GM18508 (cell line): ENCODE data around the gene C2orf74.
"Not testable (repeated sequence)": the region's sequence is repeated elsewhere in the genome, so short reads cannot be mapped to it uniquely, and the experiment has no call there.

Experiments
- ATAC-seq: cut with Tn5 transposase; IDR thresholded peaks from one replicate; pipeline ENCODE4 v1.9.1; 2021; ENCODE audit warnings: moderate number of reproducible peaks; ENCODE audit not compliant: insufficient read depth, unreplicated experiment

Gene C2orf74

DNA sequence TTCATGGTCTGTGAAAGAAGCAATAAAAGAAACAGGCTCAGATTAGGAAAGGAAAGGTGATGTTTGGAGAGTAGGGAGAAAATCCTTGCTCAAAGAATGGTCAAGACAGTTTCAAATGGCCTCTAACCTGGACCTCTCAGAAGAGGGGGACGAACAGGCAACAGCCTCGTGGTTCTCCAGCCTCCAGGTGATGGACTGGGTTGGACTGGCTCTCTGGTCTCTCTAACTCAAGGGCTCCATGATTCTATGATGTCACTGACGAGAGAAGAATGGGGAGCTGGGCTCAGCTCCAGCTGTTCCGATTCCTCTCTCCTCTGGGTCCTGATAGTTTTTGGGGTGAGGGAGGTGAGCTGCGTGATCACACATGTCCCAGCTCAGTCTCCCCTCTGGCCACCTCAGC is at the start of gene C2orf74:
Gene C2orf74 (plus strand): TSS at position 301 of the 400 bp plus-strand sequence. CDS start 327 bp downstream, outside the sequence.
- no peak for ATAC-seq

DNA sequence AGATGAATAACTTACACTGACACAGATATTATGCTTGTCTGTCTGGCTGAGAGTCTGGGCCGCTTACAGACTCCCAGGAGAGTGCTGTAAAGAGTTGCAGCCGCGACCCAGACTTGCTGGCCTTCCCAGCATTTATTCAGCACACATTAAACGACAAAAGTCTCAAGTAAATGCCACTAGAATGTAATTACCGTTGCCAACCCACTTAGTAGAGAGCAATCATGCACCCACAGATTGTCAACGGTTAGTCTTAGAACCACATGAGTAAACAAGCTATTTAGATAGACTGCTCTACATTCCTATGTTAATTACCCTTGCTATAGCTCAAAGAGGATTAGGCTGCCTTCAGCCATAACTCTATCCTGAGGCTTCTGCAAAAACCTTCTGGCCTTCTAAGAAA is 47.8 kb upstream of the C2orf74 start:
- no peak for ATAC-seq

- ATAC-seq: no peak
These were observed 45.7 kb upstream of the C2orf74 start for GRCh38 chr2:61116302-61116701.

GRCh38 chr2:61117534-61117933 is 44.5 kb upstream of the C2orf74 start:
- ATAC-seq: no peak

DNA sequence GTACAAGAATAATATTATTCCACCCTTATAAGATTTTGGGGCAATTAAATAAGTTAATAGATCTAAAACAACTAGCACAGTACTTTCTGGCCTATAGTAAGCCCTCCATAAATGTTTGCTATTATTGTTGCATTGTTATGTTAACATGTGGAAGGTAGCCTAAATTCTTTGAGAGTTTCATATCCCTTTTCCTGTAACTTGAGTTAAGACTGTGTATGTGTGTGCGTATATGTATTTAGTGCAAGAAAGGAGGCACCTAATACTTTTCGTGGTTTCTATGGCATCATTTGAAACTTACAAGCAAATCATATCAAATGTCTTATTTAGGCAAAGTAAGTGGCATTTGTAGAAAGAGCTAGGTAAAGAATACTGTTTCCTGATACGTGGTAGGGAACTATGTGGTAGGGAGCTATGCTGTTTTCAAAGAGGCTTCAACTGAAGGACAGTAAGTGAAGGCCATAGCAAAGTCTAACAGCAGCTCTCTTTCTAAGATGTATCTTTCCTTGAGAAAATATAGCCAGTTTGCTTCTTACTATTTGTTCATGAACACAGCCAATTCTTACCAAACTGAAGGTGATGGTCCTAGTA is 36.8 kb upstream of the C2orf74 start:
- ATAC-seq: no peak

- no peak for ATAC-seq
These were observed 36.2 kb upstream of the C2orf74 start for GRCh38 chr2:61125798-61126197.

DNA sequence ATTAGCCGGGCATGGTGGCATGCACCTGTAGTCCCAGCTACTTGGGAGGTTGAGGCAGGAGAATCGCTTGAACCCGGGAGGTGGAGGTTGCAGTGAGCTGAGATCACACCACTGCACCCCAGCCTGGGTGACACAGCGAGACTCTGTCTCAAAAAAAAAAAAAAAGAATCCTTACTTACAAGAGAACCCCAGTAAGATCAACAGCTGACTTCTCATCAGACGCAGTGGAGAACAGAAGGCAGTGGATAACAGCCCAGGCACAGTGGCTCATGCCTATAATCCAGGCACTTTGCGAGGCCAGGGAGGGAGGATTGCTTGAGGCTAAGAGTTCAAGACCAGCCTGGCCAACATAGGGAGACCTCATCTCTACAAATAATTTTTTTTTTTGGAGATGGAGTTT is 33.9 kb upstream of the C2orf74 start:
- not testable (repeated sequence) for ATAC-seq

- no peak for ATAC-seq
These were observed 27.8 kb upstream of the C2orf74 start for GRCh38 chr2:61134141-61134540.

DNA sequence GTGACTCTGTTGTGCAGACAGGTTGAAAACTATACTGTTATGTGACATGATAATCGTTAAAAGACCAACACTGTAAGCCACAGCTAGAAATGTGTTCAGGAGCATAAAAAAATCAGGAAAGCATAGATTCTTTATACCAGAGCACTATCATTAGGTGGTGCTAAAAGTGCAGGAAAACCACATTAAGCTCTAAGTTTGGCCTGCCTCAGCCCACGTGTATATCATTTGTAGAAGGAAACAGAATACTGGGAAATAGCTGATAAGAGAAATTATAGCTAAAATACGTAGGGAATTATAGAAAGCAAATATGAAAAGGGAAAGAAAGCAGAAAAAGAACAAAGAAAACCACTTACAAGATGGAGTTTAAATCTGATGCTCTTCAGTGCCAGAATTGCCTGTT is 26.5 kb upstream of the C2orf74 start:
- ATAC-seq: no peak

GRCh38 chr2:61138859-61139258 is 23.1 kb upstream of the C2orf74 start:
- no peak for ATAC-seq

DNA sequence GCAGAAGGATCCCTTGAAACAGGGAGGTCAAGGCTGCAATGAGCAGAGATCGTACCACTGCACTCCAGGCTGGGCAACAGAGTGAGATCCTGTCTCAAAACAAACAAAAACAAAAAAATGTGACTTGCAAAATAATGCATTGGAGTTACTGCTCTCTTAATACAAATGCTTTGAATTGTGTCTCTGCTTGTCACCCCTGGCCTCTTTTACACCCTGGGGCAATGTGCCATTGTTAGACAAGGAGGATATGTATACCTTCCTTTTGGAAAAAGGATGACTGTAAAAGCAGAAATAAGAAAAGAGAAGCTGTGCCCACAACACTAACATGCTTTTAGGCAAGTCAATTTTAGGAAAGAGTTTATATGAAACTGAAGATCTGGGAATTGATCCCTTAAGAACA is 20.8 kb upstream of the C2orf74 start:
- no peak for ATAC-seq

GRCh38 chr2:61144697-61145268 is 17.2 kb upstream of the C2orf74 start:
- ATAC-seq: peak; percentile 78

DNA sequence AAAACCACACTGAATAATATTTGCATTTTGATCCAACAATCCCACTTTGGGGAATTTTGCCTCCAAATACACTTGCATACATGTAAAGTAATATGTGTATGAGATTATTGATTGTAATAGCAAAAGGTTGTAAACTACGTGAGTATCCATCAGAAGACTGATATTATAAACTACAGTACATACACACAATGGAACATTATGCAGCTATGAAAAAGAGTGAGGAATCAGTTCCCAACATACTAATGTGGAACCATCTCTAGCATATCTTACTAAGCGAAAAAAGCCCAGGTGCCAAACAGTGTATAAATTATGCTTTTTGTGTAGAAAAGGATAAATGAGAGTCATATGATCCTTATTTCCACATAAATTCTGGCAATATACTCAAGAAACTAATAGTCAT is 16.0 kb upstream of the C2orf74 start:
- ATAC-seq: no peak

DNA sequence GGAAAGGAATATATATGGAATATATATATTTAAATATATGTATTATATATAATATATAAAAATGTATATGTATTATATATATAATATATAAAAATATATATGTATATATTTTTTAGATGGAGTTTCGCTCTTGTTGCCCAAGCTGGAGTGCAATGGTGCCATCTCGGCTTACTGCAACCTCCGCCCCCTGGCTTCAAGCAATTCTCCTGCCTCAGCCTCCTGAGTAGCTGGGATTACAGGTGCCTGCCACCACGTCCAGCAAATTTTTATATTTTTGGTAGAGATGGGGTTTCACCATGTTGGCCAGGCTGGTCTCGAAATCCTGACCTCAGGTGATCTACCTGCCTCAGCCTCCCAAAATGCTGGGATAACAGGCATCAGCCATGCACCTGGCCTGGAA is 13.9 kb upstream of the C2orf74 start:
- not testable (repeated sequence) for ATAC-seq

DNA sequence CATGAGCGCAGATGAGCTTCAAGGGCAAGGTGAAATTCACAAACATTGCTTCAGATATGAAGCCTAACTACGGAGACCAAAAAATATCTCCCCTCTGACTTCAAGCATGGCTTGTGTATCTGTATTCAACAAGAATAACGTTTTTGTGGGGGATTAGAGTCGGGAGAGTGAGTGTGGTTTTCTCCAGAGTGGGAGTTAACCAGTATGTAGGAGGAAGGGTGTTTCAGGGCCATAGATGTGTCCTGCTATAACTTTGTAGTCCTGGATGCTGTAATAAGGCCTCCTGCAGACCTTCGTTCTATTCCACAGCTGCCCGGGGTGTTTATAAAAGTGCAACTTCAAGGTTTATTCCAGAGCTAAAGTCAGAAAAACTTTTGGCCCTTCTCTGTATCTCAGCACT is 12.9 kb upstream of the C2orf74 start:
- ATAC-seq: no peak

DNA sequence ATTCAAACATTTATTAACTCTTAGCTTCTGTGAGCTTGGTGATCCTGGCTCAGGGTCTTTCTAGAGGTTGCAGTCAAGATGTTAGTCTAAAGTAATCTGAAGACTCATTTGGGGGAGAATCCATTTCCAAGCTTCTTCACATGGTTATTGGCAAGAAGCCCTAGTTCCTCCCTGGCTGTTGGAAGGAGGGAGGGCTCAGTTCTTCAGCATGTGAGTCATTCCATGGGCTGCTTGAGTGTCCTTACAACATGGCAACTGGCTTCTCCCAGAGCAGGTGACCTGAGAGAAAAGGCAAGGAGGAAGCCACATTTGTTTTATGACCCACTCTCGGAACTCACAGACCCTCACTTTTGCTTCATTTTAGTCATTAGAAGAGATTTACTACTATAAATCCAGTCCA is 10.6 kb upstream of the C2orf74 start:
- ATAC-seq: no peak

- no peak for ATAC-seq
These were observed 4.5 kb upstream of the C2orf74 start for GRCh38 chr2:61157371-61158003.

GRCh38 chr2:61158356-61158955 is 3.5 kb upstream of the C2orf74 start:
- ATAC-seq: no peak

GRCh38 chr2:61162721-61163120 is 733 bp downstream of the C2orf74 start:
- no peak for ATAC-seq

DNA sequence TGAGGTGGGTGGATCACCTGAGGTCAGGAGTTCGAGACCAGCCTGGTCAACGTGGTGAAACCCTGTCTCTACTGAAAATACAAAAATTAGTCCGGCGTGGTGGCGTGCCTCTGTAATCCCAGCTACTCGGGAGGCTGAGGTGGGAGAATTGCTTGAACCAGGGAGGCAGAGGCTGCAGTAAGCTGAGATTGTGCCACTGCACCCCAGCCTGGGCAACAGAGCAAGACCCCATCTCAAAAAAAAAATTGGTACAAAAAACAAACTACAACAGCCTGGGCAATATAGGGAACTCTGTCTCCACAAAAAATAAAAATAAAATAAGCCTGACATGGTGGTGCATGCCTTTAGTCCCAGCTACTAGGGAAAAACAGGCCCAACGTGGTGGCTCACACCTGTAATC is 3.1 kb downstream of the C2orf74 start:
- ATAC-seq: not testable (repeated sequence)

DNA sequence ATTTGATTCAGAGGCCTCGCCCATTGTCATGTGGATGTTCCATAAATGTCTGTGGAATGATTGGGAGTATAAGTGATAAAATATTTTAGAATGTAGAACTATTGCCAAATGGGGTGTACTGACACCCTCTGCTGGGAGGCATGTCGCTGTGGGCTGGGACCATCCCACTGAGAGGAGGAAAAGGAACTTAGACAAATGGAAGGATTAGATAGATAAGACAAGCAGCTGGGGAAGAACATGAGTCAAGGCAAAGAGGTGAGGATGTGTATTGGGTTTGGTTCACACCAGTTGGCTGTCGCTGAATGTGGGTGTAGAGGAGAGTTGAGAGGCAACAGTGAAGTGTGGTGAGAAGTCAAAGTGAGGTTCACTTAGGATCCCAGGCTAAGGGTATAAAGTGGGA is 4.0 kb downstream of the C2orf74 start:
- ATAC-seq: no peak

DNA sequence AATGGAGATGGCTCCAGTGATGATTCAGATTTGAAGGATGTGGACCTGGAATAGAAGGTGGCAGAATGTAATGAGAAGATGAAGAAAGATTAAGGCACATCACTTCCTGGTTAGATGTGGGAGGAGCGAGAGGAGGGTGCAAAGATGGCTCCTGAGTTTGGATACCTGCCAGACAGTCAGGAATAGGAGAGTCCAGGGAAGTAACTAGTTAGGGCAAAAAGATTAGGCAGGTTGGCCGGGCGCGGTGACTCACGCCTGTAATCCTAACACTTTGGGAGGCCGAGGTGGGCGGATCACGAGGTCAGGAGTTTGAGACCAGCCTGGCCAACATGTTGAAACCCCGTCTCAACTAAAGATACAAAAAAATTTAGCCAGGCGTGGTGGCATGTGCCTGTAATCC is 5.6 kb downstream of the C2orf74 start:
- no peak for ATAC-seq
